PFSK-1 (cell line): ENCODE measurements around the gene ZC3H10.

Experiments
- FOXP2 ChIP-seq: optimal IDR thresholded peaks from 2 replicates; pipeline ENCODE3; 2011; ENCODE audit warnings: borderline replicate concordance, control low read depth, inconsistent platforms; ENCODE audit not compliant: insufficient read depth; ENCODE audit errors: extremely low read length, extremely low read depth
- POLR2AphosphoS5 ChIP-seq: IDR thresholded peaks from 2 replicates; pipeline ENCODE4 v1.6.1; 2012; ENCODE audit warnings: low read depth, mild to moderate bottlenecking, control low read depth, low read length, moderate library complexity
- SIN3A ChIP-seq: IDR thresholded peaks from 2 replicates; pipeline ENCODE4 v1.6.1; 2012; ENCODE audit warnings: mild to moderate bottlenecking, low read length, moderate library complexity, borderline replicate concordance; ENCODE audit not compliant: insufficient read depth
- TAF1 ChIP-seq: IDR thresholded peaks from 2 replicates; pipeline ENCODE4 v1.6.1; 2012; ENCODE audit warnings: low read length, control low read depth, borderline replicate concordance; ENCODE audit not compliant: insufficient read depth
- TF ChIP-seq, protein P1 (sequence below), 2 experiments: IDR thresholded peaks; 2 replicates each; pipeline versions ENCODE4 v1.6.1 to v1.8.0; 2011 to 2012; ENCODE audit warnings: low read depth in 2 of 2, low read length in 2 of 2, control low read depth in 1 of 2, inconsistent platforms in 1 of 2, mild to moderate bottlenecking in 1 of 2, moderate library complexity in 1 of 2; ENCODE audit not compliant: insufficient read depth in 1 of 2

ZC3H10 gene

DNA sequence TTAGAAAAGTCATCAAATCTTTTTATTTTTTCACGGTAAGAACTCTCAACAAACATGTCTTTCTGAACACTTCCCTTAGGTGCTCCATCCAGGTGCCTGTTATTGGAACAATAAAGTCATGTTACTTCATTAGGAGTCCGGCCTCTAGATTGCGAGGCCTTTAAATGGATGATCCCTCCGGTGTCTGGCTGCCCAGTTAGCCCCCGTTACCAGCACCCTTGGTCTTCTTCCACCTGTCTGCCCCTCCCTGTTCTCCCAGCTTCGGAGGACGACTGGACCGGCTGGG, 14.3 kb upstream of the ZC3H10 start:
- TF ChIP-seq, protein P1, sequence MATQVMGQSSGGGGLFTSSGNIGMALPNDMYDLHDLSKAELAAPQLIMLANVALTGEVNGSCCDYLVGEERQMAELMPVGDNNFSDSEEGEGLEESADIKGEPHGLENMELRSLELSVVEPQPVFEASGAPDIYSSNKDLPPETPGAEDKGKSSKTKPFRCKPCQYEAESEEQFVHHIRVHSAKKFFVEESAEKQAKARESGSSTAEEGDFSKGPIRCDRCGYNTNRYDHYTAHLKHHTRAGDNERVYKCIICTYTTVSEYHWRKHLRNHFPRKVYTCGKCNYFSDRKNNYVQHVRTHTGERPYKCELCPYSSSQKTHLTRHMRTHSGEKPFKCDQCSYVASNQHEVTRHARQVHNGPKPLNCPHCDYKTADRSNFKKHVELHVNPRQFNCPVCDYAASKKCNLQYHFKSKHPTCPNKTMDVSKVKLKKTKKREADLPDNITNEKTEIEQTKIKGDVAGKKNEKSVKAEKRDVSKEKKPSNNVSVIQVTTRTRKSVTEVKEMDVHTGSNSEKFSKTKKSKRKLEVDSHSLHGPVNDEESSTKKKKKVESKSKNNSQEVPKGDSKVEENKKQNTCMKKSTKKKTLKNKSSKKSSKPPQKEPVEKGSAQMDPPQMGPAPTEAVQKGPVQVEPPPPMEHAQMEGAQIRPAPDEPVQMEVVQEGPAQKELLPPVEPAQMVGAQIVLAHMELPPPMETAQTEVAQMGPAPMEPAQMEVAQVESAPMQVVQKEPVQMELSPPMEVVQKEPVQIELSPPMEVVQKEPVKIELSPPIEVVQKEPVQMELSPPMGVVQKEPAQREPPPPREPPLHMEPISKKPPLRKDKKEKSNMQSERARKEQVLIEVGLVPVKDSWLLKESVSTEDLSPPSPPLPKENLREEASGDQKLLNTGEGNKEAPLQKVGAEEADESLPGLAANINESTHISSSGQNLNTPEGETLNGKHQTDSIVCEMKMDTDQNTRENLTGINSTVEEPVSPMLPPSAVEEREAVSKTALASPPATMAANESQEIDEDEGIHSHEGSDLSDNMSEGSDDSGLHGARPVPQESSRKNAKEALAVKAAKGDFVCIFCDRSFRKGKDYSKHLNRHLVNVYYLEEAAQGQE (IDR thresholded peaks at IDR 0.05; ENCODE audit: insufficient read depth in 1 of 2, low read depth in 2 of 2, low read length in 2 of 2), result no peak
- TF ChIP-seq FOXP2, result no peak
- TF ChIP-seq SIN3A, result no peak
- no peak for TF ChIP-seq POLR2AphosphoS5
- TF ChIP-seq TAF1, result no peak

- TF ChIP-seq SIN3A (peak; percentile 85; the same call in 1 of the 2 replicates), POLR2AphosphoS5 (peak; percentile 73), TAF1 (peak; percentile 77; the same call in 1 of the 2 replicates)
- TF ChIP-seq, protein P1 (IDR thresholded peaks at IDR 0.05; ENCODE audit: insufficient read depth in 1 of 2, low read depth in 2 of 2, low read length in 2 of 2), result no peak
Measured at GRCh38 chr12:56104109-56104814, 13.8 kb upstream of the ZC3H10 start, which contains the start of gene PA2G4. Gene PA2G4, plus strand, starts transcription at chr12:56104559. Its CDS starts 179 bp downstream, at chr12:56104738.

DNA sequence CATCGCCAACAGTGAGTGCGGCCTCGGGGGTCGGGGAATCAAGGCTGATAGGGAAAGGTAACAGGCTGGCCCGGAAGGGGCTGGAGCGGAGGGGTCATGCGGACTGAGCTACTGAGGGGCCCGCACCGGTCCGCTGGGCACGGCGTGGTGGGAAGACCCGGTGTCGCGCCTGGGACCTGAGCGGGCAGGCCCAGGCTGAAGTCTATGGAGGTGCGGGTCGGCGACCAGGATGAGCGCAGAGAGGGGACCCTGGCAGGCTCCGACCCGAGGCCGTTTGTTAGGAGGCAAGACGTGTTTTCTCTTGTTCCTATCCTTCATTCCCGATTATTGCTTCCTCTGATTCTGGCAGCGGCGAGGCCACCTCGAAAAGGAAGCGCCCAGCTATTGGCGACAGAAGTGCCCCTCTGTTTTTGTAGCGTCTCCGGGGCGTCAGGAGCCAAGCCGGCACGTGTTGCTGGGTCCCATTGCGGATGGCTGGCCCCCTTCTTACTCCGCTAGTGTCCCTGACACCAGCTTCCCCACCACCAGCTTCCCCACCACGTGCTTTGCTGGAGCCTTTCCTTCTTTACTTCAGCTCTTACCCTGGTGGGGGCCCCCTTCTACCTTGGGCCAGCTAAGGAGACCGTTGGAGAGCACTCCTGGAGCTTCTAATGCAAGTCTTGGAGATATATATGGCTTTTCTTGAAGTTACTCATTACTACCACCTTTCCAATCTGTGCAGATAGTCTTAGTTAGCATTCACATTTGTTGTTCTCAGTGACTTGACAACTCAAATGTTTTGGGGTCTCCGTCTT, 13.1 kb upstream of the ZC3H10 start:
- TF ChIP-seq SIN3A (no peak), FOXP2 (no peak), POLR2AphosphoS5 (no peak; the same call in 1 of the 2 replicates), TAF1 (no peak)
- TF ChIP-seq, protein P1 (IDR thresholded peaks at IDR 0.05; ENCODE audit: insufficient read depth in 1 of 2, low read depth in 2 of 2, low read length in 2 of 2), result no peak

GRCh38 chr12:56105609-56105902, 12.5 kb upstream of the ZC3H10 start:
- TF ChIP-seq TAF1, result no peak
- TF ChIP-seq SIN3A, result no peak
- TF ChIP-seq, protein P1 (IDR thresholded peaks at IDR 0.05; ENCODE audit: insufficient read depth in 1 of 2, low read depth in 2 of 2, low read length in 2 of 2), result no peak
- TF ChIP-seq POLR2AphosphoS5, result no peak
- TF ChIP-seq FOXP2, result no peak
